ENCODE data around the gene TNFRSF1B.
A peak's percentile ranks its signal among the peaks of the same experiment; 100 is the strongest.
"Not testable (repeated sequence)": the region's sequence is repeated elsewhere in the genome, so short reads cannot be mapped to it uniquely, and the experiment has no call there.

Gene TNFRSF1B

DNA sequence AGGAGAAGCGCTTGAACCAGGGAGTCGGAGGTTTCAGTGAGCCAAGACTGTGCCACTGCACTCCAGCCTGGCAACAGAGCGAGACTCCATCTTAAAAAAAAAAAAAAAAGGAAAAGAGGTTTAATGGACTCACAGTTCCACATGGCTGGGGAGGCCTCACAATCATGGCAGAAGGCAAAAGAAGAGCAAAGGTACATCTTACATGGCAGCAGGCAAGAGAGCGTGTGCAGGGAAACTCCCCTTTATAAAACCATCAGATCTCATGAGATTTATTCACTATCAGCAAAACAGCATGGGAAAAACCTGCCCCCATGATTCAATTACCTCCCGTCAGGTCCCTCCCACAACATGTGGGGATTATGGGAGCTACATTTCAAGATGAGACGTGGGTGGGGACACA, 57.3 kb downstream of the TNFRSF1B start:
- not testable (repeated sequence) for DNase-seq

DNA sequence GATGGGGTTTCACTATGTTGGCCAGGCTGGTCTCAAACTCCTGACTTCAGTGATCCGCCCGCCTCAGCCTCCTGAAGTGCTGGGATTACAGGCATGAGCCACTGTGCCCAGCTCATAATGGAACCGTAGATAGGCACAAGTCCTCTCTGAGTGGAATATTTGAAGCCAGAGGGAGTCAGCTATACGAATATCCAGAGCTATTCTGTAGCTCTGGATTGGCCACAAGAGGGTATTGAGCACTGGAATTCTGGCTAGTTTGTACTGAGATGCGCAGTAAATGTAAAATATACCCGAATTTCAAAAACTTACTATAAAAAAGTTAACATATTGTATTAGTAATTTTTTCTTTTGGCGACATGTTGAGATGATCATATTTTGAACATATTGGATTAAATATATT, 62.2 kb downstream of the TNFRSF1B start:
- no peak for DNase-seq

DNA sequence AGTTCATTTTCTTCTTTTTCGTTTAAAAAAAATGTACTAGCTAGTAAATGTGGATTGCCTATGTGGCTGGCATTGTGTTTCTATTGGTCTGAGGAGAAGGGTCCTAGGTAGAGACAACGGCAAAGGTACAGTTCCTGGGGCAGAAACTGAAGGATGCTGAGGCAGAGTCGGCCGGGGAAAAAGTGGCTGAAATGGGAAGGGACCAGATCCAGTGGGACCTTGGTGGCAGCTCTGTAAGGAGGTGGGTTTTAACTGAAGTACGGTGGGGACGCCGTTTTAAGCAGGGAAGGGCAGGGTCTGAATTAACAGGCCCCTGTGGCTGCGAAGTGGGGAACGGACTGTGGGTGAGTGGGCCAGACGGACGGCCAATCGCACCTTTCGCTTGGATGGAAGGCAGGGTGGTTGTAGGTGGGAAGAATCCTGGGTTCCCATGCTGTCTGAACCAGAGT, 62.6 kb downstream of the TNFRSF1B start:
- no peak for DNase-seq

DNA sequence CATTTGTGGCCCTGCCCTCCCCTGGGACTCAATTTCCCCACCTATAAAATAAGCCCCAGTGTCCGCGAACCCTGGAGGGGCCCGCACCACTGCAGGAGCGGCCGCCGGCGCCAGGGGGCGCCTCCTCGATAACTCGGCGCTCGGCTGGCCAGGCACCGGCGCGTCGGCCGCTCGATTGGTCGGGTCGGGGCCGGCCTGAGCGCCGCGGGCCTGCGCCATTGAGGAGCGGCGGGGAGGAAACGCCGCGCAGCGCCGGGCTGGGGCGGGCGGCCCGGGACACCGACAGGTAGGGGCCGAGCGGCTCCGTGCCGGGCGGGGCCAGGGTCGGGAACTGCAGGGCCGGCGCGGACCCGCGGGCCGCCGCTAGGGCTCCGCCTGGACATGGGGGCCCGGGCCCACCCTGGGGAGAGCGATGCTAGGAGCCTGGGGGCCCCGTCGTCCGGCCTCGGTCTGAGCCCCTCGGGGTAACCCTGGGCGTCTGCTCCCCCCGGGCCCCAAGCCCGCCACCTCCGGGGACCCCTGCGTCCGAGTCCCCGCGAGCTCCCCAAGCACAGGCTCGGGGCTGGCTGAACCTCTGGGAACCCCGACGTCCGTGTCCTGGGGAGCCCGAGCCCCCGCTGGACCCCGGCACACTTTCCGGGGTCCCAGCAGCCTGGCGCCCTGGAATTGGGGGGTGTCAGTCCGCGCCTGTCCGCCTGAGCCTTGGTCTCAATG, 63.2 kb downstream of the TNFRSF1B start, which contains the start of gene VPS13D:
Gene VPS13D, plus strand, starts transcription at position 196 of the 714 bp plus-strand sequence. CDS start 4,237 bp downstream, outside the sequence.
- DNase-seq, result peak; percentile 87

DNA sequence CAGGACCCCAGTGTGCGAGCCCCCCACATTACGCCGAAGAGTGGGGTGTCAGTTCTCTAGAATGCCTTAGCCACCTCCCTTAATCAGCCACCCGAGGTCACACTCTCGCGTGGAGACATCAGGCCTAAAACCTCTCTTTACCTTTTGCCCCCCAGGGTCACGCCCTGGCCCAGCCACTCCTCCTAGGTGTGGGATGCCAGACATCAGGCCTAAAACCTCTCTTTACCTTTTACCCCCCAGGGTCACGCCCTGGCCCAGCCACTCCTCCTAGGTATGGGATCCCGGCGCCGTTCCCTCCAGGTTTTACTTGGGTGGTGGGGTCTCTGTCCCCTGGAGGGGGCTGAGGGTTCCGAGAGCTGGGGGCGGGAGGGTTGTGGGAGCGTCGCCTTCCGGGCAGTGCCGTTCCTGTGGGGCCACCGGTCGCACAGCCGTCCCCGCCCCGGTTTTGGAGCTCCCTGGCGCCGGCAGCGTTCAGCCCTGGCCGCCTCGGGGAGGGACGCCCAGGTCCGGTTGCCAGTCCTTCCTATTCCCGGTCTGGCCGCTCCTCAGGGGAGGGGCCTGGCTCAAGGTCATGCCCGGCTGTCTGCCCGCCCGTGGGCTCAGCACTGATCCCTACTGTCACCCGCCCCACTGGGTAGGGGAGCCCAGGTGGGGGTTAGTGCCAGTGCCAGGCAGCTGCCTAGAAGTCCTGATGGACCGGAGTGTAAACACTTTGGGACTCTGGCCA, 63.9 kb downstream of the TNFRSF1B start:
- no peak for DNase-seq

DNA sequence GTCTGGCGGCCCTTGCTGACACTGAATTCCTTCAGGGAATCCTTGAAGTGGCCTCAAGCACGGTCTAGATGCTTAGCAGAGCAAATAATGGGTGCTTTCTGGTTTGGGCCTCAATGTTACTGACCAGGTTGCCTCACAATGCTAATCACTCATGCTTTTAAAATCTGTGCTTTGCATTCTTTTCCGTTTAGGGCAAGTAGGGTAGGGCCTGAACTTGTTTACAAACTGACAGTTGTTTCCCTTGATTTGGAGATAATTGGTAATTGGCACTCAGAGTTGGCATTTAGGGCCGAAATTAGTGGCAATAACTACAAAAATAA, 64.4 kb downstream of the TNFRSF1B start:
- no peak for DNase-seq

DNA sequence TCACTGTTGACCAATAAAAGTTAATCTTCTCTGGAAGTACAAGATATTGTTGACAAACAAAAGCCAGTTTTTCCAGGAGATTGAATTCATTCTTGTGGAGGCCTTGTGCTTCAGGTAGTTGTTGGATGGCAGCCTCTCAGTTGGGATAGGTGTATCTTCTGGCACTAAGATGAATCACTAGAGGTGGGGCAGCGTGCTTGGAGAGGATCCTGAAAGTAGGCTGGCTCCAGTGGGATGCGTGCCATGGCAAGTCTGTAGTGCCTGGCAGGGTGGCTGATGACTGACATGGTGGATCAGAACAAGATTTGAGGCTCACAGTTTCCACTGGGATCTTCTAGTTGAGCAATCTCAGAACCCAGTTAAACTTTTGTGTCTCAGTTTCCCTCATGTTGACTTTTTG, 65.4 kb downstream of the TNFRSF1B start:
- DNase-seq, result no peak

DNA sequence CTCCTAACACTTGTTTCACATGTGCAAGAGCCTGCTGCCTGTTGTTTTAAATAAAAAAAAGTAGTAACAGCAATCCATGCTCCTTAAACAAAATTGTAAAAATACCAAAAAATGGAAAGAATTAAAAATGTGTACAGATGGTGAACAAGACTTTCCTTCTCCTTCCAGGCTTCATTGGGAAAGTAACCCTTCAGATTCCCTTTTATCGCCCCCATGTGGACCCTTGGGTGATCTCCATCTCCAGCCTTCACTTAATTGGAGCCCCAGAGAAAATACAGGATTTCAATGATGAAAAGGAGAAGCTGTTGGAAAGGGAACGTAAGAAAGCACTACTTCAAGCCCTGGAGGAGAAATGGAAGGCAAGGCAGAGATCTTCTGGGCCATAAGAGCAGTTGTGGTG, 77.3 kb downstream of the TNFRSF1B start:
- no peak for DNase-seq

DNA sequence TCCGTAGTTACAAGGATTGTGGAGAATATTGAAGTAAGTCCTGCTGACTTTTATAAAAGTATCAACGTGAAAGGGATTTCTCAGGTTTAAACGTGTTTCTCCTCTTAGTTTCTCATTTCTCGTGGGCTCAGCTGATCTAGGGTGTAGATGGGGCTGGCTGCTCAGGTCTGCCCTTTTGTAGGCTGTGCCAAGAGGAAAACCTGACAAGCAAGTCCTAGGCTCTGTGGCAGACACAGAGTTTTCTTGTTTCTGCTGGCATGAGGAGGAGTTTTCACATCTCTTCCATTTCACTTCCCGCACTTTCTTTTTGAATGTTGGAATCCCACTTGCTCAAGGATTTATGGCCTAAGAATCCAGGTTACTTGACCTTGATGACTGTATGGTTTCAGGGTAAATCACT, 77.8 kb downstream of the TNFRSF1B start:
- no peak for DNase-seq

DNA sequence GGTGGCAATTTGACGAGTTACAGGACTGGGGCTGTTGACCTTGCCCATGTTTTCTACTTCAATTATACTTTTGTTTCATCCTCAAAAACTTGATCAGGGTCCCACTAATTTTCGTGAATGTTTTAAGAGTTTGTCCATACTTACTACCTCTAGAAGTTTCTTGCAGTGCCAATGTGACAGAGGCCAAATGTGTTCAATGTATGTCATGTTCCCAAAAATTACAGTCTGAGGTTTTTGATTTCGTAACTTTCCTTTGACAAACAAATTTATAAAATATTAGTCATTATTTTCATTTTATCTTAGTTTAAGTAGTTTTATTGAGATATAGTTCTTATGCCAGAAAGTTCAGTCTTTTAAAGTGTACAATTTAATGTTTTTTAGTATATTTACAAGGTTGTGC, 78.3 kb downstream of the TNFRSF1B start:
- no peak for DNase-seq

DNA sequence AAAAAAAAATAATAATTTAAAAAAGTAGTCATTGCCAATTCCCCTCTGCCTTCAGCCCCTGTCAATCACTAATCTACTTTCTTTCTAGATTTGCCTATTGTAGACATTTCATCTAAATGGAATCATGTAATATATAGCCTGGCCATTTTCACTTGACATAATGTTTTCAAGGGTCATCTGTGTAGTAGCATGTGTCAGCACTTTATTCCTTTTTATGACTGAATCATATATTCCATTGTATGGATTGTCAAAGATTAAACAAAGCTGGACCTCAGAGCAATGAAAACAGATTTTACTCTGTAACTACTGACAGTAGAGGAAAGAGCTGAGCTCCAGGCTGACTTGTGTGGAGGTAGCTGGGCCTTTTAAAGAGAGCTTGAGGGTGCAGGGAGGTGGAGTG, 78.9 kb downstream of the TNFRSF1B start:
- DNase-seq, result no peak

DNA sequence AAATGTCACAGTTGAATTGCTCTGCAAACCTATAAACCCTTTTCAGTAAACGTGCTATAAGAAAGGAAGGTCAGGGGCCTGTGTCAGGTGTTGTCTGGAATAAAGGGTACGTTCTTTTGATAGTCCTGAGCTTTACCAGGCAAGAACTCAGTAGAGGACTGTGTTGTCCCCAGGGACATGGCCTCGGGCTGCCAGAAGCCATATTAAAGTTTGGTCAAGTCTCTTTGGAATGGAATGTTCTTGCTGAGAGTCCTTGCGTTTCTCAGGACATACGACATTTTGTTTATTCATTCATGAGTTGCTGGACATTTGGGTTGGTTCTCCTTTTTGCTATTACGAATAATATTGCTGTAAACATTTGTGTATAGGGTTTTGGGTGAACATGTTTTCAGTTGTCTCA, 79.8 kb downstream of the TNFRSF1B start:
- no peak for DNase-seq

DNA sequence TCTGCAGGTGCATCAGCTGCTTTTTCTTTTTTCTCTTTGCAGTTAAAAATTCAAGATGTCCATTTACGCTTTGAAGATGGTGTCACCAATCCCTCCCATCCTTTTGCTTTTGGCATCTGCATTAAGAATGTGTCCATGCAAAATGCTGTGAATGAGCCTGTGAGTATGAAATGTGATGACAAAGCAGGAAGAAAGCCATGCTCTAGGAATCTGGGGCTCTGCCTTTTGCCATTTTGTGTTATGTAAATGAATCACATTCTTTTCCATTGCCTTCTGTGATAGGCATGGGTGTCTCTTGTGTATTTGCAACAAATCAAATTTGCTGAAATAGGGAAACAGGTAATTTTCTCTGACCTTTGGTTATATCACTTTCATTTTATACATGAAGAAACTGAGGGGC, 82.4 kb downstream of the TNFRSF1B start:
- DNase-seq, result no peak

DNA sequence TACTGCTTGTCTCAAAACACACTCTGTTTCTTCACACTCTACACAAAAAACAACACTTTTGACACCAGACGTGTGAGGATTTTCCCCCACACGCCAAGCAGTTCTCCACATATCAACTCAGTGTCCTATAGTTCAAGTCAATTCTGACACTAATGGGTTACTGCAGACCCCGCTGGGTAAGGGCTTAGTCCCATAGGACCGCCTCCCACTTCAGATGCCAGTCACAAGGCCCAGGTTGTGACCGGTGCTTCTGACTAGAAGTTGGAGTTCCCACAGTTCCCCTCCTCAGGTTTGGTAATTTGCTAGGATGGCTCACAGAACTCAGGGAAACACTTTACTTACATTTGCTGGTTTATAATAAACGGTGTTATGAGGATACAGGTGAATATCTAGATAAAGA, 83.0 kb downstream of the TNFRSF1B start:
- DNase-seq, result no peak

DNA sequence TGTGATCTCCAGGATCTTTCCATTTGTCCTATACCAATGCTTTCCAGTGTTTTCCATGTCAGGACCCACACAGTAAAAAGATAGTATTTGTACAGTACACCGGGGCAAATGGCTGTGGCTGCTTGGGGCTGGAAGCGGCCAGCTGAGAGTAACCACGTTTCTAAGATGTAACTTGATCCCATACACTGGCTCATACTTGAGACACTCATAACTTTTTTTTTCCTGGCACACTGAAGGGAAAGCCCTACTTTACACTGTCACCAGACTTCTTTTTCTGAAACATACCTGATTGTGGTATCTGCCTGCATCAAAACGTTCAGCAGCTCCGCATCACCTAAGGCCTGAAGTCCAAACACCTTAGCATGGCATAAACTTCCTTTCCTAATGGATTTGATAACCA, 84.7 kb downstream of the TNFRSF1B start:
- no peak for DNase-seq

DNA sequence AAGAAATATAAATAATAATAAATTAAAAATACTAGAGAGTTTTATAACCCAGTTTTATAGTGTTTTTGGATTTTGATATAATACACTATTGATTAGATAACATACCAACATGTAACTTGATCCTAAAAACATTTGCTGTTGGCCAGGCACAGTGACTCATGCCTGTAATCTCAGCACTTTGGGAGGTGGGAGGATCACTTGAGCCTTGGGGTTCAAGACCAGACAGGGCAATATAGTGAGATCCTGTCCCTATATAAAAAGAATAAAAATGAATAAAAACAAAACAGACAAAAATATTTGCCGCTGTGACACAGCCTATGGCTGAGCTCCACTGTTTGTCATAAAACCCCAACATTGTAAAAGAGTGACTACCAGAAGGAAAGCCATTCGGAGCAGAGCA, 89.1 kb downstream of the TNFRSF1B start:
- DNase-seq, result no peak

DNA sequence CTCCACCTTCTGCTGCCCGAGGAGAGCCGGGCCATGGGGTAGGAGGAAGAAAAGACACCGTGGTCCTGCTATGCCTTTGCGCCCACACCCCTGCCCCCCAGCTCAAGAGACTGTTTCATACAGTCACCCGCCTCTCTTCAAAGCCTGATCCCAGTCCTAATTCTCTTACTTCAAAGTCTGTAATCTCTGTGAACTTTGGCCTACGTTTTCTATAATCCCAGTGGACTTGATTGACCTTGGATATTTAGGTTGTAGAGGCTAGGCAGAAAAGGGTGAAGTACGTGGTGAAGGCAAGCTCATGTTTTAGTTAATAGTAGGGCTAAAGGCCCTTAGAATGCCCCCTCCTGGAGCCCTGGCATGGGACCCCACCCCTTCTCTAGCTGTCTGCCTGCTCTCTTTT, 91.5 kb downstream of the TNFRSF1B start:
- DNase-seq, result no peak
